Measurements from ENCODE around the gene CRTC3.

- no peak for TF ChIP-seq MYC (IDR thresholded peaks at IDR 0.05; ENCODE audit: low read depth, low read length)
- no peak for TF ChIP-seq CTCF (IDR thresholded peaks at IDR 0.05; ENCODE audit: extremely low read depth in 1 of 2, insufficient read depth in 1 of 2, low read depth in 1 of 2, low read length in 2 of 2)
- TF ChIP-seq EZH2 (IDR thresholded peaks at IDR 0.05; ENCODE audit: borderline replicate concordance, low read depth, low read length, severe bottlenecking) = no peak
- no peak for TF ChIP-seq POLR2A (IDR thresholded peaks at IDR 0.05; ENCODE audit: low read depth, low read length)
- TF ChIP-seq POLR2AphosphoS5 (IDR thresholded peaks at IDR 0.05; ENCODE audit: insufficient read depth, low read depth, low read length) = no peak
Measured at GRCh38 chr15:90599644-90600043, 69.9 kb downstream of the CRTC3 start.
